HFF-Myc (cell line): ENCODE results near the gene CBR4.

Experiments used
- DNase-seq: peaks from one replicate; pipeline ENCODE4 v3.0.0-alpha.2; 2011; ENCODE audit warnings: low read depth; ENCODE audit errors: extremely low read depth
- H3K4me3 ChIP-seq: replicated peaks from 2 replicates; pipeline ENCODE4 v1.5.1; 2011; ENCODE audit warnings: low read depth, mild to moderate bottlenecking, control low read depth, low read length
- CTCF ChIP-seq: IDR thresholded peaks from 2 replicates; pipeline ENCODE4 v1.5.1; 2012; ENCODE audit warnings: mild to moderate bottlenecking, low read depth, low read length, control low read depth; ENCODE audit errors: missing control alignments

CBR4 gene

GRCh38 chr4:169032883-169033645 lies 23.0 kb upstream of the CBR4 start:
- no peak overlapping the region for H3K4me3 ChIP-seq
- no peak for DNase-seq
- TF ChIP-seq CTCF, result no peak

GRCh38 chr4:169032194-169032593 lies 22.1 kb upstream of the CBR4 start:
- no peak for DNase-seq
- no peak overlapping the region for H3K4me3 ChIP-seq
- TF ChIP-seq CTCF, result no peak

GRCh38 chr4:169031392-169031791 lies 21.3 kb upstream of the CBR4 start:
- TF ChIP-seq CTCF, result no peak
- no peak for DNase-seq
- no peak overlapping the region for H3K4me3 ChIP-seq

GRCh38 chr4:169030562-169030982 lies 20.5 kb upstream of the CBR4 start:
- no peak for DNase-seq
- no peak for TF ChIP-seq CTCF
- H3K4me3 ChIP-seq, result no peak overlapping the region

GRCh38 chr4:169029947-169030346 lies 19.9 kb upstream of the CBR4 start:
- no peak for TF ChIP-seq CTCF

GRCh38 chr4:169027663-169028062 lies 17.6 kb upstream of the CBR4 start:
- TF ChIP-seq CTCF, result no peak
- no peak for DNase-seq
- no peak overlapping the region for H3K4me3 ChIP-seq

More at GRCh38 chr4:169029947-169030346, 19.9 kb upstream of the CBR4 start:
- DNase-seq, result no peak
- H3K4me3 ChIP-seq, result no peak overlapping the region

GRCh38 chr4:169025184-169025583 lies 15.1 kb upstream of the CBR4 start:
- TF ChIP-seq CTCF, result no peak
- H3K4me3 ChIP-seq, result no peak overlapping the region
- no peak for DNase-seq
